K562 (cell line): Measurements from ENCODE around the gene ARHGAP18. TPM values are rescaled to one million over a fixed set of nuclear protein-coding genes. Genes with fewer than 3 reads are reported as not detected.

Source experiments
- CREB1 ChIP-seq, 2 experiments: sonication (generic) in 1 of 2; formaldehyde crosslinking in 1 of 2; IDR thresholded peaks; 2 replicates each; pipeline versions ENCODE4 v1.6.1 to v1.8.0; 2012 to 2022; ENCODE audit warnings: inconsistent platforms in 1 of 2, mild to moderate bottlenecking in 1 of 2, missing genetic modification reagents in 1 of 2, moderate library complexity in 1 of 2
- ETV1 ChIP-seq: fragments of 450-650 bp; conservative IDR thresholded peaks from 2 replicates; pipeline ENCODE4 v1.6.1; 2016; ENCODE audit warnings: missing genetic modification characterization, control low read depth, low read depth, missing compliant biosample characterization
- HDAC2 ChIP-seq: fragments of 450-650 bp; IDR thresholded peaks from 2 replicates; pipeline ENCODE4 v1.6.1; 2016; ENCODE audit warnings: mild to moderate bottlenecking
- HDAC3 ChIP-seq: fragments of 450-650 bp; IDR thresholded peaks from 2 replicates; pipeline ENCODE4 v1.6.1; 2018; ENCODE audit warnings: borderline replicate concordance, mild to moderate bottlenecking, moderate library complexity; ENCODE audit not compliant: partially characterized antibody
- MNT ChIP-seq, 2 experiments: fragments of 450-650 bp; conservative IDR thresholded peaks; 2 replicates each; pipeline ENCODE4 v1.6.1; 2017; ENCODE audit warnings: mild to moderate bottlenecking in 2 of 2, moderate library complexity in 2 of 2
- NFIX ChIP-seq: fragments of 250-450 bp; sonication (Bioruptor Pico); IDR thresholded peaks from 2 replicates; pipeline ENCODE4 v1.4.0; 2020; ENCODE audit warnings: low read depth, mild to moderate bottlenecking, moderate library complexity
- RBBP5 ChIP-seq: fragments of 200-600 bp; sonication (generic); IDR thresholded peaks from 2 replicates; pipeline ENCODE4 v1.6.1; 2012; ENCODE audit warnings: borderline replicate concordance, mild to moderate bottlenecking, low read length, control low read depth, inconsistent platforms; ENCODE audit not compliant: insufficient read depth, poor library complexity, severe bottlenecking
- ZNF766 ChIP-seq: fragments of 200-800 bp; sonication (Bioruptor generic); conservative IDR thresholded peaks from 2 replicates; pipeline ENCODE4 v1.6.1; 2016; ENCODE audit warnings: missing genetic modification characterization, missing compliant biosample characterization
- ZSCAN29 ChIP-seq: fragments of 450-650 bp; IDR thresholded peaks from 2 replicates; pipeline ENCODE4 v1.6.1; 2017
- polyA plus RNA-seq, 8 experiments: library from polyadenylated mRNA; depleted of rRNA in 4 of 8; stranded (reverse) in 5 of 8; unstranded in 3 of 8; fragments of >200 nt; fragmentation: Nextera tagmentation in 2 of 8; fragmentation: Illumina TruSeq in 1 of 8; extraction: Ambion mirVana in 2 of 8; extraction: Trizol in 1 of 8; gene quantifications; 2 replicates each; pipeline versions ENCODE4 v1.2.1 to v1.2.3, GENCODE V29; 2011 to 2014; ENCODE audit warnings: inconsistent platforms in 1 of 8, missing spikeins in 1 of 8
- total RNA-seq, 7 experiments: library from RNA; depleted of rRNA in 6 of 7; stranded (reverse); fragments of >200 nt in 6 of 7; fragmentation: Illumina TruSeq in 2 of 7; extraction: Trizol in 2 of 7; gene quantifications; 2 replicates each; pipeline versions ENCODE4 v1.2.1 to v1.2.3, GENCODE V29; 2011 to 2021; ENCODE audit warnings: low replicate concordance in 1 of 7
- TF ChIP-seq, protein P1 (sequence below): fragments of 450-650 bp; IDR thresholded peaks from 2 replicates; pipeline ENCODE4 v1.7.1; 2018; ENCODE audit warnings: mild to moderate bottlenecking, low read depth; ENCODE audit not compliant: partially characterized antibody
- TF ChIP-seq, protein P2 (sequence below): sonication (generic); formaldehyde crosslinking; IDR thresholded peaks from 2 replicates; pipeline ENCODE4 v1.9.0; 2022; ENCODE audit warnings: mild to moderate bottlenecking, missing genetic modification reagents
- TF ChIP-seq, protein P3 (sequence below): fragments of 450-650 bp; IDR thresholded peaks from 2 replicates; pipeline ENCODE4 v1.6.1; 2016; ENCODE audit warnings: borderline replicate concordance
- TF ChIP-seq, protein P4 (sequence below): sonication (generic); formaldehyde crosslinking; IDR thresholded peaks from 2 replicates; pipeline ENCODE4 v1.8.0; 2022; ENCODE audit warnings: mild to moderate bottlenecking, missing genetic modification reagents

The ARHGAP18 gene
- total and polyA plus RNA-seq, 9 of the 15 experiments (the other 6 are each of a cell fraction or from before 2014, with no cell fraction given) = 13.3 to 29.7 (median 21.1) TPM

DNA sequence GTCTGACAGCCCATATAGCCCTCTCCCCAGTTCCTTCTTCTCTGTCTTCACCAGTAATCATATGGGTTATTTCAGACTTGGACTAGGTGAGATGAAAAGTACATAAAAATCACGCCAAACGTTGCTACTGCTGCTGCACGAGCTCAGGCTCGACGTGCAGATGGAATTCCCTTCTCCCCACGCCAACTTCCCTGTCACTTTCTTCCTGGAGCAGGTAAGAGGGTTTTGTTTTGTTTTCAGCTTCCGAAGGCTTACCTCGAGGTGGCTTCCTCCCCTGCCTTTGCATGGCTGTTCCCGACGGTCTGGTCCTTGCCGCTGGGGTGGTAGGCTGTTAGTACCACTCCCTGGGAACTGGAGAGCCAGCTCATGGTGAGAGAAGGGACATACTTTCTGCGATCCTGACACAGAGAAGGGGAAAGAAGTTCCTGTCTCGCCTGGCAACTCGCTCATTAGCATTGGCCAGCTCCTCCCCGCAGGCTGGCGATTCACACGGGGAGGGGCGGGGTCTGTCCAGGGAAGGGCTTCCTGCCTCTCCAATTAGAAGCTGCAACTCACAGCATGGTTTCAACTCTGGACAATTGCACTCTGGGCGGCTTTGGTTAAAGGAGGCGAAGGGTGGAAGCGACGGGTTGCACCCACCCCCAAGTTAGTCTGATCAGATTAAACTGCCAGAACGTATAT, at the start of gene ARHGAP18 (continued):
- TF ChIP-seq, protein P1, sequence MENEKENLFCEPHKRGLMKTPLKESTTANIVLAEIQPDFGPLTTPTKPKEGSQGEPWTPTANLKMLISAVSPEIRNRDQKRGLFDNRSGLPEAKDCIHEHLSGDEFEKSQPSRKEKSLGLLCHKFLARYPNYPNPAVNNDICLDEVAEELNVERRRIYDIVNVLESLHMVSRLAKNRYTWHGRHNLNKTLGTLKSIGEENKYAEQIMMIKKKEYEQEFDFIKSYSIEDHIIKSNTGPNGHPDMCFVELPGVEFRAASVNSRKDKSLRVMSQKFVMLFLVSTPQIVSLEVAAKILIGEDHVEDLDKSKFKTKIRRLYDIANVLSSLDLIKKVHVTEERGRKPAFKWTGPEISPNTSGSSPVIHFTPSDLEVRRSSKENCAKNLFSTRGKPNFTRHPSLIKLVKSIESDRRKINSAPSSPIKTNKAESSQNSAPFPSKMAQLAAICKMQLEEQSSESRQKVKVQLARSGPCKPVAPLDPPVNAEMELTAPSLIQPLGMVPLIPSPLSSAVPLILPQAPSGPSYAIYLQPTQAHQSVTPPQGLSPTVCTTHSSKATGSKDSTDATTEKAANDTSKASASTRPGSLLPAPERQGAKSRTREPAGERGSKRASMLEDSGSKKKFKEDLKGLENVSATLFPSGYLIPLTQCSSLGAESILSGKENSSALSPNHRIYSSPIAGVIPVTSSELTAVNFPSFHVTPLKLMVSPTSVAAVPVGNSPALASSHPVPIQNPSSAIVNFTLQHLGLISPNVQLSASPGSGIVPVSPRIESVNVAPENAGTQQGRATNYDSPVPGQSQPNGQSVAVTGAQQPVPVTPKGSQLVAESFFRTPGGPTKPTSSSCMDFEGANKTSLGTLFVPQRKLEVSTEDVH = peak; percentile 9
- TF ChIP-seq HDAC3 (no peak), ZNF766 (CRISPR knock-in tag) (peak; percentile 31; the same call in 1 of the 2 replicates), ETV1 (tag) (0 out of 2 replicates have a peak, but pooled peaks have one; percentile 21), ZSCAN29 (0 out of 2 replicates have a peak, but pooled peaks have one; percentile 7), RBBP5 (peak; percentile 79), HDAC2 (no peak; the same call in 1 of the 2 replicates), CREB1 (IDR thresholded peaks at IDR 0.05) (no peak), CREB1 (CRISPR knock-in tag; IDR thresholded peaks at IDR 0.05) (peak; percentile 57; the same call in 1 of the 2 replicates), NFIX (CRISPR knock-in tag) (no peak), MNT (conservative IDR thresholded peaks at IDR 0.05) (peak in 1 of 2 experiments; percentile 76; a peak in 3 of 4 replicates)
- TF ChIP-seq, protein P2, sequence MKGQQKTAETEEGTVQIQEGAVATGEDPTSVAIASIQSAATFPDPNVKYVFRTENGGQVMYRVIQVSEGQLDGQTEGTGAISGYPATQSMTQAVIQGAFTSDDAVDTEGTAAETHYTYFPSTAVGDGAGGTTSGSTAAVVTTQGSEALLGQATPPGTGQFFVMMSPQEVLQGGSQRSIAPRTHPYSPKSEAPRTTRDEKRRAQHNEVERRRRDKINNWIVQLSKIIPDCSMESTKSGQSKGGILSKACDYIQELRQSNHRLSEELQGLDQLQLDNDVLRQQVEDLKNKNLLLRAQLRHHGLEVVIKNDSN (CRISPR knock-in tag) = 0 out of 2 replicates have a peak, but pooled peaks have one; percentile 7
- TF ChIP-seq, protein P3, sequence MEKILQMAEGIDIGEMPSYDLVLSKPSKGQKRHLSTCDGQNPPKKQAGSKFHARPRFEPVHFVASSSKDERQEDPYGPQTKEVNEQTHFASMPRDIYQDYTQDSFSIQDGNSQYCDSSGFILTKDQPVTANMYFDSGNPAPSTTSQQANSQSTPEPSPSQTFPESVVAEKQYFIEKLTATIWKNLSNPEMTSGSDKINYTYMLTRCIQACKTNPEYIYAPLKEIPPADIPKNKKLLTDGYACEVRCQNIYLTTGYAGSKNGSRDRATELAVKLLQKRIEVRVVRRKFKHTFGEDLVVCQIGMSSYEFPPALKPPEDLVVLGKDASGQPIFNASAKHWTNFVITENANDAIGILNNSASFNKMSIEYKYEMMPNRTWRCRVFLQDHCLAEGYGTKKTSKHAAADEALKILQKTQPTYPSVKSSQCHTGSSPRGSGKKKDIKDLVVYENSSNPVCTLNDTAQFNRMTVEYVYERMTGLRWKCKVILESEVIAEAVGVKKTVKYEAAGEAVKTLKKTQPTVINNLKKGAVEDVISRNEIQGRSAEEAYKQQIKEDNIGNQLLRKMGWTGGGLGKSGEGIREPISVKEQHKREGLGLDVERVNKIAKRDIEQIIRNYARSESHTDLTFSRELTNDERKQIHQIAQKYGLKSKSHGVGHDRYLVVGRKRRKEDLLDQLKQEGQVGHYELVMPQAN = peak; percentile 82; the same call in 1 of the 2 replicates
- TF ChIP-seq, protein P4, sequence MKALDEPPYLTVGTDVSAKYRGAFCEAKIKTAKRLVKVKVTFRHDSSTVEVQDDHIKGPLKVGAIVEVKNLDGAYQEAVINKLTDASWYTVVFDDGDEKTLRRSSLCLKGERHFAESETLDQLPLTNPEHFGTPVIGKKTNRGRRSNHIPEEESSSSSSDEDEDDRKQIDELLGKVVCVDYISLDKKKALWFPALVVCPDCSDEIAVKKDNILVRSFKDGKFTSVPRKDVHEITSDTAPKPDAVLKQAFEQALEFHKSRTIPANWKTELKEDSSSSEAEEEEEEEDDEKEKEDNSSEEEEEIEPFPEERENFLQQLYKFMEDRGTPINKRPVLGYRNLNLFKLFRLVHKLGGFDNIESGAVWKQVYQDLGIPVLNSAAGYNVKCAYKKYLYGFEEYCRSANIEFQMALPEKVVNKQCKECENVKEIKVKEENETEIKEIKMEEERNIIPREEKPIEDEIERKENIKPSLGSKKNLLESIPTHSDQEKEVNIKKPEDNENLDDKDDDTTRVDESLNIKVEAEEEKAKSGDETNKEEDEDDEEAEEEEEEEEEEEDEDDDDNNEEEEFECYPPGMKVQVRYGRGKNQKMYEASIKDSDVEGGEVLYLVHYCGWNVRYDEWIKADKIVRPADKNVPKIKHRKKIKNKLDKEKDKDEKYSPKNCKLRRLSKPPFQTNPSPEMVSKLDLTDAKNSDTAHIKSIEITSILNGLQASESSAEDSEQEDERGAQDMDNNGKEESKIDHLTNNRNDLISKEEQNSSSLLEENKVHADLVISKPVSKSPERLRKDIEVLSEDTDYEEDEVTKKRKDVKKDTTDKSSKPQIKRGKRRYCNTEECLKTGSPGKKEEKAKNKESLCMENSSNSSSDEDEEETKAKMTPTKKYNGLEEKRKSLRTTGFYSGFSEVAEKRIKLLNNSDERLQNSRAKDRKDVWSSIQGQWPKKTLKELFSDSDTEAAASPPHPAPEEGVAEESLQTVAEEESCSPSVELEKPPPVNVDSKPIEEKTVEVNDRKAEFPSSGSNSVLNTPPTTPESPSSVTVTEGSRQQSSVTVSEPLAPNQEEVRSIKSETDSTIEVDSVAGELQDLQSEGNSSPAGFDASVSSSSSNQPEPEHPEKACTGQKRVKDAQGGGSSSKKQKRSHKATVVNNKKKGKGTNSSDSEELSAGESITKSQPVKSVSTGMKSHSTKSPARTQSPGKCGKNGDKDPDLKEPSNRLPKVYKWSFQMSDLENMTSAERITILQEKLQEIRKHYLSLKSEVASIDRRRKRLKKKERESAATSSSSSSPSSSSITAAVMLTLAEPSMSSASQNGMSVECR (CRISPR knock-in tag) = peak; percentile 57; the same call in 1 of the 2 replicates
